ENCODE measurements around the gene ABR. TPM values are rescaled to one million over a fixed set of nuclear protein-coding genes. Genes with fewer than 3 reads are reported as not detected.

The ABR gene
- total RNA-seq, 2 donors from 2014 or later = 159 to 200 TPM

- Histone ChIP-seq H3K36me3 (peaks cover 36% of the 10 kb centered on the region), H3K9me3 (no peaks in the 10 kb centered on the region), H3K4me1 (ENCODE audit: control insufficient read depth in 1 of 2, low read depth in 2 of 2) (peaks cover 18 to 35% of the 10 kb centered on the region in 2 donors), H3K27ac (no peak overlapping the region), H3K4me3 (no peak overlapping the region), H3K27me3 (replicated peaks; ENCODE audit: insufficient read depth) (no peaks in the 10 kb centered on the region)
- TF ChIP-seq CTCF (IDR thresholded peaks at IDR 0.05) = no peak
- ATAC-seq (ENCODE audit: insufficient number of reproducible peaks, low FRiP score, low read depth) = no peak
- DNase-seq (ENCODE audit: low spot score) = no peak
These were observed 167.7 kb downstream of the ABR start for GRCh38 chr17:1011760-1012735.

- no peak for DNase-seq (ENCODE audit: low spot score)
- H3K27ac ChIP-seq = no peak overlapping the region
These were observed 168.6 kb downstream of the ABR start for GRCh38 chr17:1011138-1011537.

GRCh38 chr17:1010586-1010985 lies 169.2 kb downstream of the ABR start:
- Histone ChIP-seq H3K27ac (peak overlapping the region; percentile 84 to 94), H3K27me3 (replicated peaks; ENCODE audit: insufficient read depth) (no peaks in the 10 kb centered on the region), H3K4me3 (no peak overlapping the region), H3K36me3 (peaks cover 37% of the 10 kb centered on the region), H3K4me1 (ENCODE audit: control insufficient read depth in 1 of 2, low read depth in 2 of 2) (peaks cover 27 to 48% of the 10 kb centered on the region in 2 donors), H3K9me3 (no peaks in the 10 kb centered on the region)
- DNase-seq (ENCODE audit: low spot score) (no peak), ATAC-seq (ENCODE audit: insufficient number of reproducible peaks, low FRiP score, low read depth) (no peak)
- no peak for TF ChIP-seq CTCF (IDR thresholded peaks at IDR 0.05)

More at GRCh38 chr17:1011138-1011537, 168.6 kb downstream of the ABR start:
- no peaks in the 10 kb centered on the region for H3K27me3 ChIP-seq (replicated peaks; ENCODE audit: insufficient read depth)
- peaks cover 21 to 43% of the 10 kb centered on the region in 2 donors for H3K4me1 ChIP-seq (ENCODE audit: control insufficient read depth in 1 of 2, low read depth in 2 of 2)
- no peak for TF ChIP-seq CTCF (IDR thresholded peaks at IDR 0.05)
- no peaks in the 10 kb centered on the region for H3K9me3 ChIP-seq
- H3K36me3 ChIP-seq = peaks cover 37% of the 10 kb centered on the region
- no peak overlapping the region for H3K4me3 ChIP-seq
- no peak for ATAC-seq (ENCODE audit: insufficient number of reproducible peaks, low FRiP score, low read depth)

- Histone ChIP-seq H3K4me1 (ENCODE audit: control insufficient read depth in 1 of 2, low read depth in 2 of 2) (peaks cover 31 to 53% of the 10 kb centered on the region in 2 donors), H3K4me3 (no peak overlapping the region), H3K27ac (peak overlapping the region; percentile 84 to 94), H3K36me3 (peaks cover 37% of the 10 kb centered on the region), H3K27me3 (replicated peaks; ENCODE audit: insufficient read depth) (no peaks in the 10 kb centered on the region), H3K9me3 (no peaks in the 10 kb centered on the region)
- no peak for TF ChIP-seq CTCF (IDR thresholded peaks at IDR 0.05)
- no peak for DNase-seq (ENCODE audit: low spot score)
- ATAC-seq (ENCODE audit: insufficient number of reproducible peaks, low FRiP score, low read depth) = no peak
These were observed 169.7 kb downstream of the ABR start for GRCh38 chr17:1010086-1010450.

GRCh38 chr17:1009229-1010085 lies 170.3 kb downstream of the ABR start:
- peaks cover 37 to 60% of the 10 kb centered on the region in 2 donors for H3K4me1 ChIP-seq (ENCODE audit: control insufficient read depth in 1 of 2, low read depth in 2 of 2)
- DNase-seq (ENCODE audit: low spot score) (no peak), ATAC-seq (ENCODE audit: insufficient number of reproducible peaks, low FRiP score, low read depth) (no peak)
- no peak for TF ChIP-seq CTCF (IDR thresholded peaks at IDR 0.05)
- H3K27me3 ChIP-seq (replicated peaks; ENCODE audit: insufficient read depth) = no peaks in the 10 kb centered on the region
- H3K4me3 ChIP-seq = no peak overlapping the region
- H3K27ac ChIP-seq = peak overlapping the region; percentile 84 to 94
- no peaks in the 10 kb centered on the region for H3K9me3 ChIP-seq
- H3K36me3 ChIP-seq = peaks cover 43% of the 10 kb centered on the region
